ENCODE data around the gene TRIOBP.
A peak's percentile ranks its signal among the peaks of the same experiment; 100 is the strongest.
"Not testable (repeated sequence)": the region's sequence is repeated elsewhere in the genome, so short reads cannot be mapped to it uniquely, and the experiment has no call there.

The TRIOBP gene

GRCh38 chr22:37696657-37697537, at the start of gene TRIOBP:
Gene TRIOBP (plus strand): TSS chr22:37697048. CDS start chr22:37701366, 4,318 bp downstream.
- peak; percentile 70 for DNase-seq

DNA sequence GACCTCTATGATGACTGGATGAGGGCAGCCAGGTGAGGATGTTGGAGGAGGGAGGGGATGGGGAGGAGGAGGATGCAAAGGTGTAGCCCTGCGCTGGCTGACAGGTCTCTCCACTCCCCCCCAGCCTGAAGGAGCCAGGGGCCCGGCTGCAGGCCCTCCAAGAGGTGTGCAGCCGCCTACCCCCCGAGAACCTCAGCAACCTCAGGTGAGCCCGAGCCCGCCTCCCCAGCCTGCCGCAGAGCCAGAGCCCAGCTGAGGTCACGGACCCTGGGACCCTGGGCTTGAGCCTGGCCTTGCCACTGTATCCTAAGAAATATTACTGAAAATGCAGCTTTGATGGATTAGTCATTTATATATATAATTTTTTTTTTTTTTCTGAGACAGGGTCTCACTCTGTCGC, 49.5 kb upstream of the TRIOBP start:
- DNase-seq = no peak

- no peak for DNase-seq
Measured at GRCh38 chr22:37647928-37648327, 48.9 kb upstream of the TRIOBP start.

- DNase-seq = no peak
Measured at GRCh38 chr22:37650463-37651136, 46.2 kb upstream of the TRIOBP start.

DNA sequence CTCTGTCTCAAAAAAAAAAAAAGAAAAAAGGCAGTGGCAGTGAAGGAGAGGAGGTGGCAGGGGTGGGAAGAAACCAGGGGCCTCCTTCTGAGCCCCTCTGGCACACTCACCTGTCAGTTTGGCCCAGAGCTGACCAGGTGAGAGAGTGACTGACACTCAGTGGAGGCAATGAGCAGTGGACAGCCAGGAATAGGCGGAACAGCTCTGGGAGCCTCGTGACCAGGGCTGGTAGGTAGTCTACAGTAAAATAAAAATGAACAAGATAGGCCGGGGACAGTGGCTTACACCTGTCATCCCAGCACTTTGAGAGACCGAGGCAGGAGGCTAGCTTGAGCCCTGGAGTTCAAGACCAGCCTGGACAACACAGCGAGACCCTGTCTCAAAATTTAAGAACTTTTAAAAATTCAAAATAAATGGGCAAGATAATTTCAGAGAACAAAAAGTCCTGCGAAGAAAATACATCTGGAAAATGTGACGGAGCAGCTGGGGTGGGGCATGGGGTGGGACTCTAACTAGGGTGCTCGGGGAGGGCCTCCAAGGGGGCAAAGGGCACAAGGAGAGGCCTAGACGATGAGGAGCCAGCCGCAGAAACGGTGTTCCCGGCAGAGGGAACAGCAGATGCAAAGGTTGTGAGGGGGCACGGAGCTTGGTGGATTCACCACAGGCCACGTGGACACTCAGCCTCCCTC, 42.1 kb upstream of the TRIOBP start:
- no peak for DNase-seq

- DNase-seq = no peak
Measured at GRCh38 chr22:37655252-37655563, 41.6 kb upstream of the TRIOBP start.

DNA sequence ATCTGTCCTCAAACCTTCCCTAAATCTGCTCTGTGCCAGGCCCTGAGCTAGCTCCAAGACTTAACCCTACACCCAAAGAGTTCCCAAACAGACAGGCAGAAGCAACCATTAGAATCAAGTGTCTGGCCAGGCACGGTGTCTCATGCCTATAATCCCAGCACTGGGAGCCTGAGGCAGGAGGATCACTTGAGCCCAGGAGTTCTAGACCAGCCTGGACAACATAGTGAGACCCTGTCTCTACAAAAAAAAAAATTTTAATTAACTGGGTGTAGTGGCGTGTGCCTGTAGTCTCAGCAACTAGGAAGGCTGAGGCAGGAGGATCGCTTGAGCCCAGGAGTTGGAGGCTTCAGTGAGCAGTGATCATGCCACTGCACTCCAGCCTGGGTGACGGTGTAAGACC, 40.3 kb upstream of the TRIOBP start:
- not testable (repeated sequence) for DNase-seq

DNA sequence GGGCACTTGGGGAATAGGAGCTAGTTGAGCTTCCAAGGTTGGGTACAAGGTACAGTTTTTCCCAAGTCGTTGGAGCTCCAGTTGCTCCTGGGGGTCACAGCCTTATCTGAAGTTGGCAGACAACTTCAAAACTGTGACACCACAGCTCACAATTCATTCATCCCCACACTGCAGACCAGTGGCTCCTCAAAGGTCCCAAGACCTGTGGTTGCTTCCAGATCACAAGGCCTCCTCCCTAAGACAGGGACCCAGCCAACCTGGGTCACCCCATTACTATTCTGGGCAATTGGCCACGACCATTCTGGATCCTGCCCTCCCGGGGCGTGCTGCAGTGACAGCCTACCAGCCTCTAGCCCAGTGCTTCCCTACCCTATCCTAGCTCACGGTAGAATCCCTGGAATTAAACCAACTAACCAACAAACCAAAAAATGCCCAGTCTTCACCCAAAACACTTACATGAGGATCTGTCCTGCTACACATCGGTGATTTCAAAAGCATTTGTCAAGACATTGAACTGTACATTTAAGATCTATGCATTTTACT, 39.2 kb upstream of the TRIOBP start:
- no peak for DNase-seq

DNA sequence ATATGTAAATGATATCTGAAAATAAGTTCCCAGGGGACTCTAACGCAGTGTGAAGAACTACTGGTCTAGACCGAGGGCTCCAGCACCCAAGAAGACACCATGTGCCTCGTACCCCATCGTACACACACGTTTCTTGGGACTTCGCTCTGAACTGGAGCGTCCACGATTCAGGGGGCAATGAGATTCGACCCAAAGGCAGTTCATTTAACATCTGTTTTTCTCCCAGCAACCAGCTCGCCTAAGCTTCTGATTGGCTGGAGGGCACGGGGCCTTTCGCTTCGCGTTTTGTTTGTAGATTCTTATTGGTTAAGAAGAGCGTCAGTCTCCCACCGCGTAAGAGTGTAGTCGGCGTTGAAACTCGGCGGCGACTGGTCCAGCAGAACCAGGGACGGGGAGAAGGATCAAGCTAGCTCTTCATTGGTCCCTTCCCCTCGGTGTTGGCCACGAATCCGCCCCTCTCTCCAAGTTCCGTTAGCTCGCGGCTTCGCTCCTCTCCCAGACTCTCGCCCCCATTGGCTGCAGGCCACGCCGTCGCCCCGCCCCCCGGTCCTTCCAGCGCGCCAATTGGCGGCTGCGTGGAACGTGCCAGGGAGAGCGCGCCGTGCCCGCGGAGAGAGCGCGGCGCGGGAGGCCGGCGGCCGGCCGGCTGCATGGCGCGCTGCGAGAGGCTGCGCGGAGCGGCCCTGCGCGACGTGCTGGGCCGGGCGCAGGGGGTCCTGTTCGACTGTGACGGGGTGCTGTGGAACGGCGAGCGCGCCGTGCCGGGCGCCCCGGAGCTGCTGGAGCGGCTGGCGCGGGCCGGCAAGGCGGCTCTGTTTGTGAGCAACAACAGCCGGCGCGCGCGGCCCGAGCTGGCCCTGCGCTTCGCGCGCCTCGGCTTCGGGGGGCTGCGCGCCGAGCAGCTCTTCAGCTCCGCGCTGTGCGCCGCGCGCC, 38.4 kb upstream of the TRIOBP start, which contains the start of gene PDXP:
Gene PDXP (plus strand): TSS at position 591 of the 933 bp plus-strand sequence. CDS start 60 bp downstream, at position 651.
- DNase-seq = peak; percentile 94

- no peak for DNase-seq
Measured at GRCh38 chr22:37659066-37659896, 37.6 kb upstream of the TRIOBP start.

GRCh38 chr22:37659897-37660708, 36.7 kb upstream of the TRIOBP start:
- no peak for DNase-seq

DNA sequence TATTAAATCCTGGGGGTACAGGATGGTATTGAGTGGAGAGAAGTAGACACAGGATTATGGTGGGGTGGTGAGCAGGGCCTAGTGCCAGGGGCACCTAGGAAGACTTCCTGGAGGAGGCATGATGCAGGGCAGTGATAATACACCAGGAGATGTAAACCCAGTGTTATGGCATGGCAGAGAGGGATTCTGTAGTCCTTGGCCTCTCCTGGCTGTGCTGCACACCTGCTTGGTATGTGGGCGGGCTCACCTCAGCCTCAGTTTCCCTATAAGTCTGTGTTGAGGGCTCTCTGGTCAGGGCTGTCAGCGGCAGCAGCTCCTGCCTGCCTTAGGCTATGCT, 36.2 kb upstream of the TRIOBP start:
- no peak for DNase-seq

GRCh38 chr22:37661160-37661924, 35.5 kb upstream of the TRIOBP start:
- DNase-seq = no peak

GRCh38 chr22:37662039-37662438, 34.8 kb upstream of the TRIOBP start:
- no peak for DNase-seq

- DNase-seq = no peak
Measured at GRCh38 chr22:37663521-37664140, 33.2 kb upstream of the TRIOBP start.

DNA sequence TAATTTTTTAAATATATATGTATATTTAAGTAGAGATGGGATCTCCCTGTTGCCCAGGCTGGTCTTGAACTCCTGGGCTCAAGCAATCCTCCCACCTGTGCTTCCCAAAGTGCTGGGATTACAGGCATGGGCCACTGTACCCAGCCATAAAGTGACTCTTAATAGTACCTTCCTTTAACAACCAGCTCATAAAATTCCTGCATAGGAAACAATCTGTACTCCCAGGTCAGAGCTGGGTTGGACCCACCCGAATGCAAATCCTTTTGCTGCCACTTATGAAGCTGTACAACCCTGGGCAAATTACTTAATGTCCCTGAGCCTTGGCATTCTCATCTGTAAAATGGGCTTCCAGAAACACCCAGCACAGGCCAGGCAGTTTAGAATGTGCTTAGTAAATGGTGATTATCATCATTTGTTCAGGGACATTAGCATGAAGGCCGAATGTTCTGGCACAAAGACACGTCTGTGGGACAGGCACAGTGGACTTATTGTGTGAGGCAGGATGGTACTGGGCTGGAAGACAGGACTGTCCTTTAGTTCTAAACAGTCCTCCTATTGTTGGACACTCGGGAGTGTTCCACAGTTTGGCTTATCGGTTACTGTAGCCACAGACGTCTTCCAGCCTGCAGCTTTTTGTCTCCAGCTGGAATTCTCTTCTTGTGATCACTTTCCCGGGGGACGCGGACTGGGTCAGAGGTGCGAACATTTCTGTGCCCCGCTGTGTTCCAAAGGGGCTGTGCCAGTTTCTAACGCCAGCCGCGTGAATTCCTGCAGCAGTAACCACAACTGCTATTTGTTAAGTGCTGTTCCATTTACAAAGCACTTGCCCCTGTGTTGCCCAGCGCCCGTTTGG, 32.4 kb upstream of the TRIOBP start:
- DNase-seq = no peak

DNA sequence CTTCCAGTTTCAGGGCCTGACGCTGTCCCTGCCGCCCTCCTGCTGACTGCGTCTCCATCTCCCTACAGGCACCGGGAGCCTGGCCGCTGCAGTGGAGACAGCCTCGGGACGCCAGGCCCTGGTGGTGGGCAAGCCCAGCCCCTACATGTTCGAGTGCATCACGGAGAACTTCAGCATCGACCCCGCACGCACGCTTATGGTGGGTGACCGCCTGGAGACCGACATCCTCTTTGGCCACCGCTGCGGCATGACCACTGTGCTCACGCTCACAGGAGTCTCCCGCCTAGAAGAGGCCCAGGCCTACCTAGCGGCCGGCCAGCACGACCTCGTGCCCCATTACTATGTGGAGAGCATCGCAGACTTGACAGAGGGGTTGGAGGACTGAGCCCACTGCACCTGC, 31.4 kb upstream of the TRIOBP start:
- no peak for DNase-seq

DNA sequence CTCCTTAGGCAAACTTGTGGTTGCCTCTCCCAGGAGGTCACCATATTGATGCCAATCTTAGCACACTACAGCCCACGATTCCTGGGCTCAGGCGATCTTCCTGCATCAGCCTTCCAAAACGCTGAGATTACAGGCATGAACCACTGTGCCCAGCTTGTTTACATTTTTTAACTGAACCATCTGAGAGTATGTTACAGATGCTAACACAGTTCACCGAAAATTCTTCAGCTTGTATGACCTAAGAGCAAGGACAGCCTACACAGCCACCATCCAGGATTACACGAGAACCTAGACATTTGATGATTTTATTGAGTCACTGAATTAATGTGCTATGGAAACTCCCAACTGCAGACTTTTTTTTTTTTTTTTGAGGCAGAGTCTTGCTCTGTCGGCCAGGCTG, 27.3 kb upstream of the TRIOBP start:
- no peak for DNase-seq
